Body of pancreas (tissue), 4 donors: ENCODE results near the gene UBE4B. TPM values are rescaled to one million over a fixed set of nuclear protein-coding genes. Genes with fewer than 3 reads are reported as not detected.
"Not testable (repeated sequence)": the region's sequence is repeated elsewhere in the genome, so short reads cannot be mapped to it uniquely, and the experiment has no call there.

Experiments
- ATAC-seq: fragments of 150-250 bp; one replicate; pipeline ENCODE4 v1.9.1; 2016
- DNase-seq, 4 donors: peaks; one replicate each; pipeline ENCODE4 v3.0.0-alpha.2; 2019
- H3K27ac ChIP-seq, 4 donors: fragments of 200-600 bp; sonication (generic); 1 replicate in 3 of 4; 2 replicates in 1 of 4; pipeline versions ENCODE4 v1.5.1 to v1.6.1; 2016 to 2019; ENCODE audit warnings: mild to moderate bottlenecking in 1 of 4, mixed read lengths in 1 of 4, moderate library complexity in 1 of 4
- H3K27me3 ChIP-seq, 2 donors: fragments of 200-600 bp; sonication (generic); one replicate each; pipeline ENCODE4 v1.6.0; 2016; ENCODE audit warnings: mild to moderate bottlenecking in 1 of 2
- H3K36me3 ChIP-seq, 2 donors: fragments of 200-600 bp; sonication (generic); replicated peaks in 1 of 2; 2 replicates each; pipeline ENCODE4 v1.5.1; 2016; ENCODE audit warnings: low read depth in 2 of 2; ENCODE audit not compliant: insufficient read depth in 1 of 2
- H3K4me1 ChIP-seq: fragments of 200-600 bp; sonication (generic); one replicate; pipeline ENCODE4 v1.6.0; 2016
- H3K4me3 ChIP-seq, 2 donors: fragments of 200-600 bp; sonication (generic); 1 replicate in 1 of 2; 2 replicates in 1 of 2; pipeline ENCODE4 v1.5.1; 2016 to 2019
- H3K9me3 ChIP-seq, 3 donors: fragments of 200-600 bp; sonication (generic); 1 replicate in 2 of 3; 2 replicates in 1 of 3; pipeline ENCODE4 v1.5.1; 2016
- POLR2A ChIP-seq, 3 donors: fragments of 450-650 bp; IDR thresholded peaks; one replicate each; pipeline ENCODE4 v1.6.1; 2016; ENCODE audit warnings: antibody characterized with exemption in 3 of 3, mild to moderate bottlenecking in 2 of 3
- WGBS, 2 donors: methylation state at CpG; one replicate each; pipeline ENCODE4 v1.1.5; 2017; 5-methylcytosine and 5-hydroxymethylcytosine counted together
- intact Hi-C: fragments of 100-400 bp; cut with DNase I; formaldehyde crosslinking; loops from one replicate; pipeline ENCODE4 v1.15.1; 2023
- total RNA-seq, 2 donors: library from RNA; depleted of rRNA; stranded (reverse); fragments of >200 nt; gene quantifications; one replicate each; pipeline ENCODE4 v1.1.0, GENCODE V29; 2016
- TF ChIP-seq, protein P1 (sequence below), 7 experiments: fragments of 450-650 bp in 4 of 7; fragments of 200-600 bp in 3 of 7; sonication (generic) in 3 of 7; IDR thresholded peaks; one replicate each; pipeline ENCODE4 v1.5.1; 2016 to 2019; ENCODE audit warnings: antibody characterized with exemption in 7 of 7

UBE4B gene
- total RNA-seq, 2 donors from 2014 or later, result 43.8 to 57.0 TPM

GRCh38 chr1:10216090-10216749, 183.5 kb downstream of the UBE4B start:
- intact Hi-C loops, result no loop called here
- H3K4me3 ChIP-seq, result no peak overlapping the region
- no peak overlapping the region for H3K27ac ChIP-seq
- TF ChIP-seq, protein P1, sequence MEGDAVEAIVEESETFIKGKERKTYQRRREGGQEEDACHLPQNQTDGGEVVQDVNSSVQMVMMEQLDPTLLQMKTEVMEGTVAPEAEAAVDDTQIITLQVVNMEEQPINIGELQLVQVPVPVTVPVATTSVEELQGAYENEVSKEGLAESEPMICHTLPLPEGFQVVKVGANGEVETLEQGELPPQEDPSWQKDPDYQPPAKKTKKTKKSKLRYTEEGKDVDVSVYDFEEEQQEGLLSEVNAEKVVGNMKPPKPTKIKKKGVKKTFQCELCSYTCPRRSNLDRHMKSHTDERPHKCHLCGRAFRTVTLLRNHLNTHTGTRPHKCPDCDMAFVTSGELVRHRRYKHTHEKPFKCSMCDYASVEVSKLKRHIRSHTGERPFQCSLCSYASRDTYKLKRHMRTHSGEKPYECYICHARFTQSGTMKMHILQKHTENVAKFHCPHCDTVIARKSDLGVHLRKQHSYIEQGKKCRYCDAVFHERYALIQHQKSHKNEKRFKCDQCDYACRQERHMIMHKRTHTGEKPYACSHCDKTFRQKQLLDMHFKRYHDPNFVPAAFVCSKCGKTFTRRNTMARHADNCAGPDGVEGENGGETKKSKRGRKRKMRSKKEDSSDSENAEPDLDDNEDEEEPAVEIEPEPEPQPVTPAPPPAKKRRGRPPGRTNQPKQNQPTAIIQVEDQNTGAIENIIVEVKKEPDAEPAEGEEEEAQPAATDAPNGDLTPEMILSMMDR (IDR thresholded peaks at IDR 0.05), result no peak
- no peak for TF ChIP-seq POLR2A (IDR thresholded peaks at IDR 0.05)
- no peaks in the 10 kb centered on the region for H3K36me3 ChIP-seq
- no peak for ATAC-seq
- WGBS, 2 donors, result 70 to 78% methylated on average over 7 of the region's 7 CpGs
- H3K4me1 ChIP-seq, result peaks cover 48% of the 10 kb centered on the region
- no peaks in the 10 kb centered on the region for H3K27me3 ChIP-seq
- no peaks in the 10 kb centered on the region for H3K9me3 ChIP-seq
- DNase-seq, result no peak

- DNase-seq (no peak), ATAC-seq (no peak)
- Histone ChIP-seq H3K27ac (peak overlapping the region in 1 of 4 donors; percentile 26), H3K9me3 (no peaks in the 10 kb centered on the region), H3K36me3 (no peaks in the 10 kb centered on the region), H3K4me3 (no peak overlapping the region), H3K27me3 (no peaks in the 10 kb centered on the region), H3K4me1 (peaks cover 37% of the 10 kb centered on the region)
- intact Hi-C loops, result no loop called here
- WGBS, 2 donors, result 35 to 46% methylated on average over 5 of the region's 5 CpGs
- no peak for TF ChIP-seq POLR2A (IDR thresholded peaks at IDR 0.05)
- TF ChIP-seq, protein P1 (IDR thresholded peaks at IDR 0.05), result no peak
Observed at GRCh38 chr1:10217748-10218441, 185.1 kb downstream of the UBE4B start.

DNA sequence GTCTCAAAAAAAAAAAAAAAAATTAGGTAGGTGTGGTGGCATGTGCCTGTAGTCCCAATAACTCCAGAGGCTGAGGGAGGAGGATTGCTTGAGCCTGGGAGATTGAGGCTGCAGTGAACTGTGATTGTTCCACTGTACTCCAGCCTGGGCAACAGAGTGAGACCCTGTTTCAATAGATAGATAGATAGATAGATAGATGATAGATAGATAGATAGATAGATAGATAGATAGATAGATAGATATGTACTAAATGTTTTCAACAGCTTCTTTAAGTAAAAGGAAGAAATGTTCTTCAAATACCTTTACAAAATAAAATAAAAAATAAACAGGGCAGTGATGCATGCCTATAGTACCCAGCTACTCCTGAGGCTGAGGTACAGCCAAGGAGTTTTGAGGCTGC, 187.4 kb downstream of the UBE4B start:
- no peaks in the 10 kb centered on the region for H3K36me3 ChIP-seq
- peaks cover 37% of the 10 kb centered on the region for H3K4me1 ChIP-seq
- ATAC-seq (no peak), DNase-seq (no peak)
- no peaks in the 10 kb centered on the region for H3K9me3 ChIP-seq
- no peaks in the 10 kb centered on the region for H3K27me3 ChIP-seq
- H3K4me3 ChIP-seq, result no peak overlapping the region
- no peak for TF ChIP-seq POLR2A (IDR thresholded peaks at IDR 0.05)
- TF ChIP-seq, protein P1 (IDR thresholded peaks at IDR 0.05), result no peak
- intact Hi-C loops, result no loop called here
- no peak overlapping the region for H3K27ac ChIP-seq

- ATAC-seq, intact Hi-C loops, H3K4me3 ChIP-seq, H3K27me3 ChIP-seq, H3K9me3 ChIP-seq, H3K27ac ChIP-seq, H3K36me3 ChIP-seq, DNase-seq: not testable (repeated sequence)
- 88 to 91% methylated on average over 6 of the region's 6 CpGs for WGBS, 2 donors
- H3K4me1 ChIP-seq, result peaks cover 34% of the 10 kb centered on the region
Observed at GRCh38 chr1:10220657-10221056, 187.9 kb downstream of the UBE4B start.

DNA sequence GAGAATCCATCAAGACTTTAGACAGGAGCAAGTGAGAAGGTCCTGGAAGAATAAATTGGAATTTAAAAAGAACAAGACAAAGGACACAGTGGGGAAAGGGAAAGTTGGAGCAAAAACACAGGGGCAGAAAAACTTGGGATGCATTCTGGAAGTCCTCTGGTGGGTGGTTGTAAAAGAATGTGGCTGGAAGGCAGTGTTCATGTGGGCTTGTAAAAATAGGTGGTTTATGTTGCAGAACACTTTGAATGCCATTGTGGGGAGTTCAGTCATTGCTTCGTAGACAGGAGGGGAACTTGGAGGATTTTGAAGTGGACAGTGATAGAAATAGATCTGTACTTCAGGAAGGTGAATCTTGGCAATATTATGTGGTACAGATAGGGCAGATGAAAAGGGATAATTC, 192.8 kb downstream of the UBE4B start:
- DNase-seq (no peak), ATAC-seq (no peak)
- TF ChIP-seq POLR2A (IDR thresholded peaks at IDR 0.05), result no peak
- TF ChIP-seq, protein P1 (IDR thresholded peaks at IDR 0.05), result no peak
- Histone ChIP-seq H3K4me1 (peaks cover 17% of the 10 kb centered on the region), H3K27me3 (no peaks in the 10 kb centered on the region), H3K4me3 (no peak overlapping the region), H3K36me3 (no peaks in the 10 kb centered on the region), H3K9me3 (no peaks in the 10 kb centered on the region), H3K27ac (no peak overlapping the region)
- intact Hi-C loops, result no loop called here
- 79 to 92% methylated on average over 1 of the region's 1 CpG for WGBS, 2 donors
